Measurements from ENCODE around the gene C1QTNF12. TPM values are rescaled to one million over a fixed set of nuclear protein-coding genes. Genes with fewer than 3 reads are reported as not detected.

C1QTNF12 gene
- total RNA-seq, 2 donors from 2014 or later = 2.9 to 12.5 TPM

- H3K4me3 ChIP-seq = no peak overlapping the region
Measured at GRCh38 chr1:1279028-1279427, 32.5 kb upstream of the C1QTNF12 start.

GRCh38 chr1:1278620-1279019 is 32.1 kb upstream of the C1QTNF12 start:
- Histone ChIP-seq H3K4me3 (no peak overlapping the region), H3K27me3 (replicated peaks; ENCODE audit: insufficient read depth) (no peaks in the 10 kb centered on the region), H3K27ac (no peak overlapping the region), H3K9me3 (no peaks in the 10 kb centered on the region), H3K4me1 (ENCODE audit: control insufficient read depth in 1 of 2, low read depth in 2 of 2) (peaks cover 3 to 7% of the 10 kb centered on the region in 2 donors), H3K36me3 (no peaks in the 10 kb centered on the region)
- DNase-seq (ENCODE audit: low spot score) (no peak), ATAC-seq (ENCODE audit: insufficient number of reproducible peaks, low FRiP score, low read depth) (no peak)
- TF ChIP-seq CTCF (IDR thresholded peaks at IDR 0.05) = no peak

More at GRCh38 chr1:1279028-1279427, 32.5 kb upstream of the C1QTNF12 start:
- no peaks in the 10 kb centered on the region for H3K9me3 ChIP-seq
- peaks cover 3 to 7% of the 10 kb centered on the region in 2 donors for H3K4me1 ChIP-seq (ENCODE audit: control insufficient read depth in 1 of 2, low read depth in 2 of 2)
- no peaks in the 10 kb centered on the region for H3K27me3 ChIP-seq (replicated peaks; ENCODE audit: insufficient read depth)
- no peak for DNase-seq (ENCODE audit: low spot score)
- no peak overlapping the region for H3K27ac ChIP-seq
- no peaks in the 10 kb centered on the region for H3K36me3 ChIP-seq
- no peak for ATAC-seq (ENCODE audit: insufficient number of reproducible peaks, low FRiP score, low read depth)
- no peak for TF ChIP-seq CTCF (IDR thresholded peaks at IDR 0.05)

GRCh38 chr1:1275836-1276235 is 29.3 kb upstream of the C1QTNF12 start:
- no peaks in the 10 kb centered on the region for H3K27me3 ChIP-seq (replicated peaks; ENCODE audit: insufficient read depth)
- DNase-seq (ENCODE audit: low spot score) (no peak), ATAC-seq (ENCODE audit: insufficient number of reproducible peaks, low FRiP score, low read depth) (no peak)
- no peaks in the 10 kb centered on the region for H3K9me3 ChIP-seq
- no peak overlapping the region for H3K27ac ChIP-seq
- peaks cover 19 to 28% of the 10 kb centered on the region in 2 donors for H3K4me1 ChIP-seq (ENCODE audit: control insufficient read depth in 1 of 2, low read depth in 2 of 2)
- H3K36me3 ChIP-seq = no peaks in the 10 kb centered on the region
- no peak for TF ChIP-seq CTCF (IDR thresholded peaks at IDR 0.05)
- H3K4me3 ChIP-seq = no peak overlapping the region

GRCh38 chr1:1274931-1275431 is 28.5 kb upstream of the C1QTNF12 start:
- no peak overlapping the region for H3K27ac ChIP-seq
- DNase-seq (ENCODE audit: low spot score) (no peak), ATAC-seq (ENCODE audit: insufficient number of reproducible peaks, low FRiP score, low read depth) (no peak)
- H3K36me3 ChIP-seq = no peaks in the 10 kb centered on the region
- H3K4me1 ChIP-seq (ENCODE audit: control insufficient read depth in 1 of 2, low read depth in 2 of 2) = peaks cover 21 to 37% of the 10 kb centered on the region in 2 donors
- no peak for TF ChIP-seq CTCF (IDR thresholded peaks at IDR 0.05)
- no peaks in the 10 kb centered on the region for H3K9me3 ChIP-seq
- H3K4me3 ChIP-seq = no peak overlapping the region
- H3K27me3 ChIP-seq (replicated peaks; ENCODE audit: insufficient read depth) = no peaks in the 10 kb centered on the region

- DNase-seq (ENCODE audit: low spot score) (no peak), ATAC-seq (ENCODE audit: insufficient number of reproducible peaks, low FRiP score, low read depth) (no peak)
- H3K4me3 ChIP-seq = peak overlapping the region; percentile 97
- no peaks in the 10 kb centered on the region for H3K36me3 ChIP-seq
- no peak for TF ChIP-seq CTCF (IDR thresholded peaks at IDR 0.05)
- H3K9me3 ChIP-seq = no peaks in the 10 kb centered on the region
- peaks cover 21 to 37% of the 10 kb centered on the region in 2 donors for H3K4me1 ChIP-seq (ENCODE audit: control insufficient read depth in 1 of 2, low read depth in 2 of 2)
- H3K27me3 ChIP-seq (replicated peaks; ENCODE audit: insufficient read depth) = no peaks in the 10 kb centered on the region
- H3K27ac ChIP-seq = peak overlapping the region in 1 of 2 donors; percentile 45
Measured at GRCh38 chr1:1274299-1274930, 27.9 kb upstream of the C1QTNF12 start.
